ENCODE measurements around the gene SPDYE1. TPM values are rescaled to one million over a fixed set of nuclear protein-coding genes. Genes with fewer than 3 reads are reported as not detected.

The SPDYE1 gene
- total RNA-seq, 1 donor from 2014 or later = not detected

DNA sequence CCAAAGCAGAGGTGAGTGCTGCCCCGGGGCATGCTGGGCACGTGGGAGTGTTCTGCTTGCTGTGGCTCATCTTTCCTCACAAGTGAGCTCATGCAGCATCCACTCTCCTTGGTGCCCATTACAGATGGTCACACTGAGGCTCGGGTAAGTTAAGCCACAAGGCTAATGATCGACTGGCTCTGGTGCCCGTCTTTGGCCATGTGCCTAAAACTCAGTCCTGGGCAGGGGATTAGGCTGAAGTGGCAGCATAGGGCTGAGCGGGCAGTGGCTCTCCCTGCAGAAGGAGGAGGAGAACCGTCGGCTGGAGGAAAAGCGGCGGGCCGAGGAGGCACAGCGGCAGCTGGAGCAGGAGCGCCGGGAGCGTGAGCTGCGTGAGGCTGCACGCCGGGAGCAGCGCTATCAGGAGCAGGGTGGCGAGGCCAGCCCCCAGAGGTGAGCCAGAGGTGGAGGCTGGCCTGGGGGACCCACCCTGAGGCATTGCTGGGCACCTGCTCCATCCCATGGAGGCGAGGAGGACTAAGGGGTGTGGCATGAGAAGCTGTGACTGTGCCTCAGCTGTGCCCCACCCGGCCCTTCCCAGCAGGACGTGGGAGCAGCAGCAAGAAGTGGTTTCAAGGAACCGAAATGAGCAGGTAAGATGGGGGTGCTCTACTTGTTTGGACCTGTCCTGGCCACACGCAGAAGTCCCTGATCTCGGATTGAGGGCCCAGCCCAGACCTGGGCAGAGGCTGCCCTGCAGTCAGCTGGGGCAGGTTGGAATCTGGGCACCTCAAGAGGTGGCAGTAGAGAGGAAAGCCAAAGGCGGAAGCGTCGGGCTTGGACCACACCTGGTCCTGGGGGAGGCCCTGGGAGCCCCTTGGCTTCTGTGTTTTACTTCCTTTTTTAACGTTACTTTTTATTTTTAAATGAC, 60.4 kb downstream of the SPDYE1 start:
- Mint-ChIP-seq H3K4me1 (peaks cover 75% of the 10 kb centered on the region), H3K27ac (peak overlapping the region; percentile 98), H3K4me3 (peak overlapping the region; percentile 82), H3K27me3 (no peaks in the 10 kb centered on the region), H3K9me3 (no peaks in the 10 kb centered on the region), H3K36me3 (ENCODE audit: low read depth) (peaks cover 90% of the 10 kb centered on the region)
- peak; percentile 56 for ATAC-seq (ENCODE audit: low read depth)
- ChIA-PET POLR2A (interaction anchor here (0.6 to 2.9 kb wide), 11 partner anchors 9 to 143 kb away, joined by 3 to 37 read pairs (median 5); partner anchors contain the start of genes DBNL and YKT6), CTCF (no interaction called here)
- intact Hi-C loops (cut with micrococcal nuclease) = no loop called here
- TF ChIP-seq, protein P1, sequence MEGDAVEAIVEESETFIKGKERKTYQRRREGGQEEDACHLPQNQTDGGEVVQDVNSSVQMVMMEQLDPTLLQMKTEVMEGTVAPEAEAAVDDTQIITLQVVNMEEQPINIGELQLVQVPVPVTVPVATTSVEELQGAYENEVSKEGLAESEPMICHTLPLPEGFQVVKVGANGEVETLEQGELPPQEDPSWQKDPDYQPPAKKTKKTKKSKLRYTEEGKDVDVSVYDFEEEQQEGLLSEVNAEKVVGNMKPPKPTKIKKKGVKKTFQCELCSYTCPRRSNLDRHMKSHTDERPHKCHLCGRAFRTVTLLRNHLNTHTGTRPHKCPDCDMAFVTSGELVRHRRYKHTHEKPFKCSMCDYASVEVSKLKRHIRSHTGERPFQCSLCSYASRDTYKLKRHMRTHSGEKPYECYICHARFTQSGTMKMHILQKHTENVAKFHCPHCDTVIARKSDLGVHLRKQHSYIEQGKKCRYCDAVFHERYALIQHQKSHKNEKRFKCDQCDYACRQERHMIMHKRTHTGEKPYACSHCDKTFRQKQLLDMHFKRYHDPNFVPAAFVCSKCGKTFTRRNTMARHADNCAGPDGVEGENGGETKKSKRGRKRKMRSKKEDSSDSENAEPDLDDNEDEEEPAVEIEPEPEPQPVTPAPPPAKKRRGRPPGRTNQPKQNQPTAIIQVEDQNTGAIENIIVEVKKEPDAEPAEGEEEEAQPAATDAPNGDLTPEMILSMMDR (IDR thresholded peaks at IDR 0.05) = no peak
- DNase-seq = peak; percentile 44

DNA sequence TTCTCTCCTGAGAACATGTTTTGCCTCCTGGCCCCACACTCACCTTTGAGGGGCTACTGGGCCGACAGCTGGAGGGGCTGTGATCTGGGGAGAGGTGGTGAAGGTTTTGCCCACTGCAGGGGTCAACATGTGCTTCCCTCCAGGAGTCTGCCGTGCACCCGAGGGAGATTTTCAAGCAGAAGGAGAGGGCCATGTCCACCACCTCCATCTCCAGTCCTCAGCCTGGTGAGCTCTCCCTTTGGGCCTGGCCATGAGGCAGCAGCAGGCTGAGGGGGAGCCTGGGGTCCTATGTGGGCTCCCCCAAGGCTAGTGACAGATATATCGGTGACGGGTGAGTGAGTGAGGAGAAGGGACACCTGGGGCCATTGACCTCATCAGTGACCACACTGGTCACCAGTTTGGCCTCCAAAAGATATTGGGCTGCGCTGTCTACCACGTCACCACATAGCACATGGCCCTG, 61.1 kb downstream of the SPDYE1 start:
- ChIA-PET CTCF (no interaction called here), POLR2A (interaction anchor here (0.6 to 2.9 kb wide), 11 partner anchors 8 to 920 kb away, joined by 3 to 37 read pairs (median 5); partner anchors contain the start of genes DBNL, MYO1G and YKT6)
- peak overlapping the region; percentile 98 for H3K27ac Mint-ChIP-seq
- H3K27me3 Mint-ChIP-seq = no peaks in the 10 kb centered on the region
- peaks cover 74% of the 10 kb centered on the region for H3K4me1 Mint-ChIP-seq
- intact Hi-C loops (cut with micrococcal nuclease) = loop anchor here (1.0 kb wide), 4 partner anchors 9 to 24 kb away; partner anchors contain the start of gene POLM
- TF ChIP-seq, protein P1 (IDR thresholded peaks at IDR 0.05) = no peak
- no peaks in the 10 kb centered on the region for H3K9me3 Mint-ChIP-seq
- H3K36me3 Mint-ChIP-seq (ENCODE audit: low read depth) = peaks cover 90% of the 10 kb centered on the region
- DNase-seq (peak; percentile 38), ATAC-seq (ENCODE audit: low read depth) (peak; percentile 29)
- peak overlapping the region; percentile 82 for H3K4me3 Mint-ChIP-seq

DNA sequence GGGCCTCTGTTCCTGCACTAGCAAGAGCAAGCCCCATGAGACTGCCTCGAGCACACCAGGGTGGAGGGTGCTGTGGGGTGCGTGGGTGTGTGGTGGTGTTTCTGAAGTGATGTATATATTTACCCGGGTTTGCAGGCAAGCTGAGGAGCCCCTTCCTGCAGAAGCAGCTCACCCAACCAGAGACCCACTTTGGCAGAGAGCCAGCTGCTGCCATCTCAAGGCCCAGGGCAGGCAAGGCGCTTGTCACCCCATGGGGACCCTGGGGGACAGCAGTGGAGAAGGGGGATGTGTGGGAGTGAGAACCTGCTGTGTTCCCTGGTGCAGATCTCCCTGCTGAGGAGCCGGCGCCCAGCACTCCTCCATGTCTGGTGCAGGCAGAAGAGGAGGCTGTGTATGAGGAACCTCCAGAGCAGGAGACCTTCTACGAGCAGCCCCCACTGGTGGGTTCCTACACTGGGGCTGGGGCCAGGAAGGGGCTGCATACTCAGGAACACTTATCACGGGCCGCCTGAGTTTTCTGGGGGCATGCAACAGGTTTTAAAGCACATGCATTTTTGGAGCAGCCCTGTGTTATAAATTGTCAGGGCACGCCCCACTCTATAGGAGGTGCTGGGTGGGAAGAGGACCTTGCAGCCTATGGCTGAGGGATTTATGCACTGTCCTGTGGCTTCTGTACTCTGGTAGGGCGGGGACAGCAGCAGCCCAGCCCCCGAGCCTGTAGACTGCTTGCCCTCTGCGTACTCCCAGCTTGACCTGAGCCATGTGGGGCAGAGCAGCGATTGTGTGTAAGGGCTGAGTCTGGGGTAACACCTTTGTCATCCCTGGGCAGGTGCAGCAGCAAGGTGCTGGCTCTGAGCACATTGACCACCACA, 61.8 kb downstream of the SPDYE1 start:
- CTCF ChIA-PET = no interaction called here
- Mint-ChIP-seq H3K4me3 (peak overlapping the region; percentile 82), H3K36me3 (ENCODE audit: low read depth) (peaks cover 87% of the 10 kb centered on the region), H3K27me3 (no peaks in the 10 kb centered on the region), H3K4me1 (peaks cover 74% of the 10 kb centered on the region), H3K27ac (peak overlapping the region; percentile 98), H3K9me3 (no peaks in the 10 kb centered on the region)
- TF ChIP-seq, protein P1 (IDR thresholded peaks at IDR 0.05) = no peak
- DNase-seq (peak; percentile 57), ATAC-seq (ENCODE audit: low read depth) (peak; percentile 89)
- POLR2A ChIA-PET = interaction anchor here (0.9 to 2.9 kb wide), 9 partner anchors 12 to 920 kb away, joined by 3 to 37 read pairs (median 5); partner anchors contain the start of genes DBNL, MYO1G and YKT6
- intact Hi-C loops (cut with micrococcal nuclease) = loop anchor here (1.0 kb wide), 4 partner anchors 8 to 23 kb away; partner anchors contain the start of gene POLM

Other genes starting within 250 kb of the SPDYE1 start
- 8.5 and 10.2 TPM in 2 replicates for gene BLVRA, start 239.2 kb upstream of the SPDYE1 start, total RNA-seq
- gene MRPS24, start 128.4 kb upstream of the SPDYE1 start, total RNA-seq = 73.1 and 78.1 TPM in 2 replicates
- 21.6 and 23.3 TPM in 2 replicates for gene URGCP, start 91.3 kb upstream of the SPDYE1 start, total RNA-seq
- gene UBE2D4, start 71.5 kb upstream of the SPDYE1 start, total RNA-seq = 18.9 and 19.6 TPM in 2 replicates
- 198 and 210 TPM in 2 replicates for gene DBNL, start 46.8 kb downstream of the SPDYE1 start, total RNA-seq
- 1.1 and 1.2 TPM in 2 replicates for gene PGAM2, start 67.7 kb downstream of the SPDYE1 start, total RNA-seq
- gene POLM, start 84.6 kb downstream of the SPDYE1 start, total RNA-seq = 53.0 and 69.7 TPM in 2 replicates
- gene AEBP1, start 106.4 kb downstream of the SPDYE1 start, total RNA-seq = 17.4 and 21.7 TPM in 2 replicates
- 146 and 147 TPM in 2 replicates for gene POLD2, start 125.7 kb downstream of the SPDYE1 start, total RNA-seq
- not detected in 2 replicates for gene MYL7, start 143.4 kb downstream of the SPDYE1 start, total RNA-seq
- gene GCK, start 191.5 kb downstream of the SPDYE1 start, total RNA-seq = 0.13 and 0.44 TPM in 2 replicates
- 78.2 and 78.7 TPM in 2 replicates for gene YKT6, start 203.1 kb downstream of the SPDYE1 start, total RNA-seq